Mesenchymal stem cell (in vitro differentiated cells and primary cell): ENCODE measurements around the gene ADGRL3.
"Not testable (repeated sequence)": the region's sequence is repeated elsewhere in the genome, so short reads cannot be mapped to it uniquely, and the experiment has no call there.

Experiments used
- DNase-seq: peaks from one replicate; pipeline ENCODE4 v3.0.0-alpha.2; 2013
- H2AFZ ChIP-seq: one replicate; pipeline ENCODE4 v1.6.1; 2013; ENCODE audit warnings: low read depth, mild to moderate bottlenecking, control low read depth, inconsistent platforms, low read length, moderate library complexity
- H2AK5ac ChIP-seq: 2 replicates; pipeline ENCODE4 v1.6.1; 2013; ENCODE audit warnings: low read length, moderate library complexity, mild to moderate bottlenecking, inconsistent platforms; ENCODE audit not compliant: severe bottlenecking
- H2BK120ac ChIP-seq: one replicate; pipeline ENCODE4 v1.6.1; 2013; ENCODE audit warnings: low read depth, mild to moderate bottlenecking, inconsistent platforms, low read length, moderate library complexity
- H2BK12ac ChIP-seq, 2 experiments: one replicate each; pipeline ENCODE4 v1.6.1; 2013; ENCODE audit warnings: inconsistent platforms in 2 of 2, low read length in 2 of 2, mild to moderate bottlenecking in 2 of 2, moderate library complexity in 2 of 2, control low read depth in 1 of 2
- H2BK15ac ChIP-seq: one replicate; pipeline ENCODE4 v1.6.1; 2013; ENCODE audit warnings: mild to moderate bottlenecking, low read depth, inconsistent platforms; ENCODE audit not compliant: poor library complexity, severe bottlenecking
- H2BK5ac ChIP-seq: 2 replicates; pipeline ENCODE4 v1.6.1; 2013; ENCODE audit warnings: low read depth, mild to moderate bottlenecking, low read length, control low read depth, inconsistent platforms; ENCODE audit not compliant: poor library complexity, severe bottlenecking
- H3K14ac ChIP-seq, 2 experiments: one replicate each; pipeline ENCODE4 v1.6.1; 2013; ENCODE audit warnings: inconsistent platforms in 2 of 2, low read length in 2 of 2, control low read depth in 1 of 2, mild to moderate bottlenecking in 1 of 2, moderate library complexity in 1 of 2
- H3K18ac ChIP-seq, 2 experiments: one replicate each; pipeline ENCODE4 v1.6.1; 2013; ENCODE audit warnings: inconsistent platforms in 2 of 2, low read length in 2 of 2, control low read depth in 1 of 2, low read depth in 1 of 2, mild to moderate bottlenecking in 1 of 2
- H3K23ac ChIP-seq, 2 experiments: one replicate each; pipeline ENCODE4 v1.6.1; 2013; ENCODE audit warnings: inconsistent platforms in 2 of 2, low read length in 2 of 2, mild to moderate bottlenecking in 2 of 2, moderate library complexity in 2 of 2, control low read depth in 1 of 2
- H3K27ac ChIP-seq: 2 replicates; pipeline ENCODE4 v1.5.1; 2013; ENCODE audit warnings: mild to moderate bottlenecking, moderate library complexity, low read length, control low read depth, inconsistent platforms; ENCODE audit not compliant: poor library complexity, severe bottlenecking
- H3K27me3 ChIP-seq, 2 experiments: 2 replicates each; pipeline versions ENCODE4 v1.6.1 to v1.7.0; 2013; ENCODE audit warnings: low read length in 2 of 2, mild to moderate bottlenecking in 2 of 2, moderate library complexity in 2 of 2, control low read depth in 1 of 2, inconsistent platforms in 1 of 2; ENCODE audit not compliant: control insufficient read depth in 1 of 2, insufficient read depth in 1 of 2
- H3K36me3 ChIP-seq, 2 experiments: 2 replicates each; pipeline versions ENCODE4 v1.6.1 to v1.7.0; 2013; ENCODE audit warnings: low read length in 2 of 2, control low read depth in 1 of 2, inconsistent platforms in 1 of 2, low read depth in 1 of 2, mild to moderate bottlenecking in 1 of 2; ENCODE audit not compliant: insufficient read depth in 2 of 2, control insufficient read depth in 1 of 2
- H3K4ac ChIP-seq, 2 experiments: one replicate each; pipeline ENCODE4 v1.6.1; 2013; ENCODE audit warnings: inconsistent platforms in 2 of 2, low read length in 2 of 2, mild to moderate bottlenecking in 2 of 2, moderate library complexity in 2 of 2, control low read depth in 1 of 2, low read depth in 1 of 2
- H3K4me1 ChIP-seq: 2 replicates; pipeline ENCODE4 v1.6.1; 2013; ENCODE audit warnings: low read depth, low read length, control low read depth; ENCODE audit not compliant: control insufficient read depth, insufficient read depth
- H3K4me2 ChIP-seq: 2 replicates; pipeline ENCODE4 v1.6.1; 2013; ENCODE audit warnings: low read length, mild to moderate bottlenecking, inconsistent platforms; ENCODE audit not compliant: poor library complexity, severe bottlenecking
- H3K4me3 ChIP-seq, 2 experiments: 2 replicates each; pipeline versions ENCODE4 v1.5.1 to v1.7.0; 2013; ENCODE audit warnings: low read length in 2 of 2, mild to moderate bottlenecking in 2 of 2, control low read depth in 1 of 2, low read depth in 1 of 2; ENCODE audit not compliant: insufficient read depth in 1 of 2
- H3K79me1 ChIP-seq: replicated peaks from 2 replicates; pipeline ENCODE4 v1.6.1; 2013; ENCODE audit warnings: mild to moderate bottlenecking, control low read depth, low read length, inconsistent platforms; ENCODE audit not compliant: poor library complexity, severe bottlenecking
- H3K9ac ChIP-seq: 2 replicates; pipeline ENCODE4 v1.7.0; 2013; ENCODE audit warnings: mild to moderate bottlenecking, low read length, moderate library complexity
- H3K9me3 ChIP-seq: 2 replicates; pipeline ENCODE4 v1.7.0; 2013; ENCODE audit warnings: mild to moderate bottlenecking, low read length; ENCODE audit not compliant: control insufficient read depth
- H4K8ac ChIP-seq: one replicate; pipeline ENCODE4 v1.6.1; 2013; ENCODE audit warnings: inconsistent platforms, mild to moderate bottlenecking, low read length, moderate library complexity
- H4K91ac ChIP-seq: one replicate; pipeline ENCODE4 v1.6.1; 2013; ENCODE audit warnings: mild to moderate bottlenecking, low read length, inconsistent platforms
- WGBS: methylation state at CpG from one replicate; pipeline ENCODE4 v1.1.7; 2013; ENCODE audit warnings: mixed read lengths; 5-methylcytosine and 5-hydroxymethylcytosine counted together

The ADGRL3 gene

GRCh38 chr4:61756937-61757336 lies 556.8 kb downstream of the ADGRL3 start:
- not testable (repeated sequence) for H3K4me1 ChIP-seq, H3K27me3 ChIP-seq
- WGBS = 94% methylated on average over 5 of the region's 5 CpGs

GRCh38 chr4:61757983-61758382 lies 557.9 kb downstream of the ADGRL3 start:
- not testable (repeated sequence) for H4K91ac ChIP-seq, H4K8ac ChIP-seq, H3K9ac ChIP-seq, H3K4me2 ChIP-seq, H3K4me1 ChIP-seq, H3K79me1 ChIP-seq, DNase-seq, H3K36me3 ChIP-seq, H2BK5ac ChIP-seq, H2BK12ac ChIP-seq, H3K9me3 ChIP-seq, H2AFZ ChIP-seq, H3K23ac ChIP-seq, H2AK5ac ChIP-seq, H2BK15ac ChIP-seq, H3K14ac ChIP-seq, H3K27me3 ChIP-seq, H3K18ac ChIP-seq, H2BK120ac ChIP-seq, H3K4me3 ChIP-seq, H3K4ac ChIP-seq, H3K27ac ChIP-seq
- WGBS = no CpG with 5 or more reads among the region's 1 CpG

More at GRCh38 chr4:61756937-61757336, 556.8 kb downstream of the ADGRL3 start:
- H3K9ac ChIP-seq, H3K4me2 ChIP-seq, DNase-seq, H3K23ac ChIP-seq, H3K4ac ChIP-seq, H2AK5ac ChIP-seq, H3K27ac ChIP-seq, H2AFZ ChIP-seq, H4K8ac ChIP-seq, H3K4me3 ChIP-seq, H2BK5ac ChIP-seq, H3K79me1 ChIP-seq, H3K14ac ChIP-seq, H3K36me3 ChIP-seq, H2BK15ac ChIP-seq, H2BK12ac ChIP-seq, H3K18ac ChIP-seq, H4K91ac ChIP-seq, H2BK120ac ChIP-seq, H3K9me3 ChIP-seq: not testable (repeated sequence)

GRCh38 chr4:61758596-61758995 lies 558.5 kb downstream of the ADGRL3 start:
- DNase-seq, H4K91ac ChIP-seq, H3K4me2 ChIP-seq, H2AFZ ChIP-seq, H3K27me3 ChIP-seq, H4K8ac ChIP-seq, H2AK5ac ChIP-seq, H3K18ac ChIP-seq, H3K4me3 ChIP-seq, H3K9me3 ChIP-seq, H3K27ac ChIP-seq, H2BK120ac ChIP-seq, H3K79me1 ChIP-seq, H3K4ac ChIP-seq, H3K4me1 ChIP-seq, H3K14ac ChIP-seq, H2BK12ac ChIP-seq, H3K36me3 ChIP-seq, H3K9ac ChIP-seq, H3K23ac ChIP-seq, H2BK5ac ChIP-seq, H2BK15ac ChIP-seq: not testable (repeated sequence)
- 100% methylated on average over 1 of the region's 1 CpG for WGBS

GRCh38 chr4:61759245-61759644 lies 559.1 kb downstream of the ADGRL3 start:
- H3K9me3 ChIP-seq, H3K9ac ChIP-seq, H2BK120ac ChIP-seq, H2AFZ ChIP-seq, H3K4me3 ChIP-seq, H3K4ac ChIP-seq, H2BK5ac ChIP-seq, H2AK5ac ChIP-seq, H3K23ac ChIP-seq, H3K27ac ChIP-seq, H3K4me1 ChIP-seq, DNase-seq, H4K8ac ChIP-seq, H2BK12ac ChIP-seq, H4K91ac ChIP-seq, H2BK15ac ChIP-seq, H3K27me3 ChIP-seq, H3K36me3 ChIP-seq, H3K79me1 ChIP-seq, H3K18ac ChIP-seq, H3K14ac ChIP-seq, H3K4me2 ChIP-seq: not testable (repeated sequence)
- WGBS = 93% methylated on average over 5 of the region's 7 CpGs
